HG02678 (cell line): ENCODE data around the gene EPHA5.
"Not testable (repeated sequence)": the region's sequence is repeated elsewhere in the genome, so short reads cannot be mapped to it uniquely, and the experiment has no call there.

ENCODE experiments used
- ATAC-seq: cut with Tn5 transposase; IDR thresholded peaks from one replicate; pipeline ENCODE4 v1.9.1; 2021; ENCODE audit warnings: mild to moderate bottlenecking, moderate library complexity; ENCODE audit not compliant: unreplicated experiment

EPHA5 gene

DNA sequence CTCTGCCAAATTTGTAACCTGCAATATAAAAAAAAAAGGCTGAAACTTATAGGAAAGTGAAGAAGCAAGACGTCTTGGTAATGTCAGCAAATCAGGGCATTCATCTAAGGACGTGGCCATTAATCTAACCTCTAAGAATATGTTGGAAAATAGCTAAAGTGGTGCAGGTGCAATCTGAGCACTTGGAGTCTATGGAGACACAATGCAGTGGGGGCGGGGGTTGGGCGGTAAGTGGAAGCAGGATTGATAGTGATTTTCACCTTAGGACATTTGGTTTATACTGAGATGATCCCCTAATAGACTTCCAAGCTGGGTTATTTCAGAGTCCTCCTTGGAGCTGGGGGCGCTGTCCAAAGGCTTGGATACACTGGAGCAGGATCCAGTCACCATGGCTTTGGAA is 283.4 kb downstream of the EPHA5 start:
- ATAC-seq: no peak

DNA sequence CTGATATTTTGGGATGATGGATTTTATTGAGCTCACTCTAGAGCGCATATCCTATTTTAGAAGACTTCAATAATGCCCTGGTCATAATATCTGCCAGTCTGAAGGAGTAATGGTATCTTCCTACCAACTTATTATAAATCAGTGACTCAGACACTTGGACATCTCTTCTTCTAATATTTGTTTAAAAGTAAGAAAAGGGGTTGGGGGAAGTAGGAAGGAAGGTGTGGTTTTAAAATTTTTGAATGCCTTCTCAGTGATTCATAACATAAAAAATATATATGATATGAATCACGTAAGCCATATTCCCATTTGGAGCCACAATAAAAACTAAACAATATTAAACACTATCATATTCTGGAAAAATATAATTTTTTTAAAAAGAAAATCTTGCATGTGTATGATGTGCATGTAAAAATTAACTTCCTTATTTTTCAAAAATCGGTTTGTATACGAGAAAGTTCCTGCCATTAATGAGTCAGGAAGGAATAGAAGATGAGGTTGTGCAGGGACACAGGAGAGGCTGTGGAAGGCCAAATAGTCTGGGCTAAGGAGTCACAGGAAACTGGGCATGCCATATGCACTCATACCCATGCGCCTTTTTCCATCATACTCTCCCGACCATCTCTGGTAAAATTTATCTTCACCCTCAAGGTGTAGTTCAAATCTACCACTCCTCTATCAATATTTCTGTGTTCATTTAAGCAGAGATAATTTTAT is 286.5 kb downstream of the EPHA5 start:
- no peak for ATAC-seq

DNA sequence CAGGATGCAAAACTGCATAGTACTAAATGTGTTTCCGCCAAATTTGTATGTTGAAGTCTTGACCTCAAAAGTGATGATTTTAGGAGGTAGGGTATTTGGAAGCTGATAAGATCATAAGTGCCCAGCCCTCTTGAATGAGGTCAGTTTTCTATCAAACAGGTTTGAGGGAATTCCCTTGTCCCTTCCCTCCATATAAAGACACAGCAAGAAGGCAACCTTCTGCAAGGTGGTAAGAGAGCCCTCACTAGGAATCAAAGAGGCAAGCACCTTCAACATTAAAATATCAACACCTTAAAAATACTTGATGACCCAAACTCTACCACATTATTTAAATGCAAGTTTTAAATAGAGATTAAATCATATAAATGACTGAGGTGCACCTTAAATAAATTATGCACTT is 288.6 kb downstream of the EPHA5 start:
- no peak for ATAC-seq

- ATAC-seq: no peak
These were observed 299.6 kb downstream of the EPHA5 start for GRCh38 chr4:65370709-65371108.

- no peak for ATAC-seq
These were observed 303.0 kb downstream of the EPHA5 start for GRCh38 chr4:65367306-65367705.

DNA sequence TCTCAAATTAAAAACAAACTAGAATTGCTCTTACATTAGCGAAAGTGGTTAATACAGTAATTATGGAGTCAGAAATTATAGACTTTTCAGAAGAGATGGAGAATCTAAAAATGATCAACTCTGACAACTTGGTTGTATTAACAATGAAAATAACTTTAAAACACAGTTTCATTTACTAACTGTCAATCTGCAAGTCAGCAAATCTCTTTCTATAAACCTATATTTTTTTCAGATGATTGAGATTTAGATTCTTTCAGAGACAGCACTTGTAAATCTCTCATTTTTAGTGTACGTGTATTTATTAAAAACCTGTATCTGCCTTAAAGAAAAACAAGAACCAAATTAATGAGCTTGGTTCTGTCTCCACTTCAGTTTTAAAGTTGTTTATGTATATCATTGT is 311.4 kb downstream of the EPHA5 start:
- ATAC-seq: no peak

- no peak for ATAC-seq
These were observed 317.2 kb downstream of the EPHA5 start for GRCh38 chr4:65353098-65353497.

DNA sequence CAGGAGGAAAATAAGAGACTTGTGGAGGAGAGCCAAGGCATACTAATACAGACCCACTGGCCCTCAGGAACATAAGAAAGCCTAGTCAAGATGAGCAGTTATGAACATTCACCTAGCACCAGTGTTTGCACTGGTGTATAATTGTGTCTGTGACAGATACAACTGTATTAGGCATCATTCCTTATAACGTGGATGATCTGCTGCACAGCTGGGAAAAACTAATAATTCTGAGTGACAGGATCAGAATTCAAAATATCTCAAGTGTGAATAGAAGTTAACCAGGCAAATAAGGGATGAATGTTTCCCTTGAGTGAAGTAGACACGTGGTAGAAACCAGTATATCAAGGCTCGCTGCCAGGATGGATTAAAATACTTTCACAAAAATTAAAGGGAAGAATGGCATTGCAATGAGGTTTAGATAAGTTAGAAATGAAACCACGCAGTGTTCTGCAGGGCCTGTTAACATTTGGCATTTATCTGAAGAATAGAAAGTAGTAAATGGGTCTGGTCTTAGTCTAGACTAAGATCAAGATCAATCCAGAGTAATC is 325.9 kb downstream of the EPHA5 start:
- ATAC-seq: no peak

- ATAC-seq: no peak
These were observed 326.9 kb downstream of the EPHA5 start for GRCh38 chr4:65343342-65343741.

DNA sequence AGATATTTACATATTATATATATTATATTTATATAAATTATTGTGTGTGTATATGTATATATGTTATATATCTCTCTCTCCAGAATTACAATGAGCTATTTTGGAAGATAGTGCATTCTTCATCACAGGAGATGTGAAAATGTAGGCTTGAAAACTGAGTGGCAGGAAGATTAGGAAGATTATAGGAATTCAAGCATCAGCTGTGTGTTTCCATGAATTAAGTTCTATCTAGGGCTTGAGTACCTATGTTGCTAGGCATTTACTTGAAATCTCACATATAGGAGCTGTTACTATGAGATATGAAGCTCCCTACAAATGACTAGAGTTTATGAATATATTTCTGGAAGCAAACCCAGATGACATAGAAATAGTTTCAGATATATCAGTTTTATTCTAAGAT is 328.7 kb downstream of the EPHA5 start:
- ATAC-seq: no peak

DNA sequence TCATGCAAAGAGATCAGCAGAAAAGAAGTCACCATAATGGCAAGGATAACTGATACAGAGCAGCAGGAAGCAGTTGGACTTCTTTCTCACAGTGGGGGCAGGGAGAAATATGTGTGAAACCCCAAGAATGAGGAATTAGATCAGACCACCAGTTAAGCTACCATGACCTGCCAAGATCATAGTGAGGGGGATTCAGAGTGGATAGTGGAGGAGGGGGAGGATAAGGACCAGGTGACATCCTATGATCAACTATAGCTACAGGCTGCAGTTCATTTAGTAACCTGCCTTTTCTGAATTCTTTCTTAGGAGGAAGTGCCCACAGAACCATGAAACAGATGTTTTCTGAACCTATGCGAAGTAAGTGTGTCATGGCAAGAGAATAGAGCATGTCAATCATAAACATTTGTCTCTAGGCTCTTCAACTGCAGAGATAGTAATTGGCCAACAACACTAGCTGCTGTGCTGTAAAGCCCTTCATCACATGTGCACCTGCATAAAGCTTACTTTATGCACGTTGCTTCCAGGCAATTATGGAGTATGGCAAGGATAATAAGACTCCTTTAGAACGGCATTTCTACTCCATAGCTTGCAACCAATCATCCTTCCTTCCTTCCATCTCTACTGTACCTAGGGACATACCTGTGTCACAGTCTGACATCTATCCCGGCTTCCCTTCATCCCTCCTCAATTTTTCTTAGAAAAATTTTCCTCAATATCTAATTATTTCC is 329.7 kb downstream of the EPHA5 start:
- no peak for ATAC-seq

DNA sequence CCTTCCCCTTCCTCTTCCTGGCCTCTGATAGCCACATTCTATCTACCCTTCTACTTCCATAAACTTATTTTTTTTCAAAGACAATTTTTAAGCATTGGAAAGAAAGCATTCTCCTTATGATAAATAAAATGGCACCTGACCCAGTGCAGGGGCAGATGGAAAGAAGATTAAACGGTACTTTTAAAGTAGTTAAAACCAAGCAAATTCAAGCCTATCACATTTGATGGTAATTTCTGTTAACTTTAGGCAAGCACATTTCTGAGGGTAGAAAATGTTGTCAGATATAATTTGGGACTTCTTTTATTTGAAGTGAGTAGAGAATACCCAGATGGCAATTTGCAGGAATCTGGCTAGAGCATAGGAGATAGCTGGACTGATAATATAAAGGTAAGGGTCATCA is 332.9 kb downstream of the EPHA5 start:
- ATAC-seq: no peak

DNA sequence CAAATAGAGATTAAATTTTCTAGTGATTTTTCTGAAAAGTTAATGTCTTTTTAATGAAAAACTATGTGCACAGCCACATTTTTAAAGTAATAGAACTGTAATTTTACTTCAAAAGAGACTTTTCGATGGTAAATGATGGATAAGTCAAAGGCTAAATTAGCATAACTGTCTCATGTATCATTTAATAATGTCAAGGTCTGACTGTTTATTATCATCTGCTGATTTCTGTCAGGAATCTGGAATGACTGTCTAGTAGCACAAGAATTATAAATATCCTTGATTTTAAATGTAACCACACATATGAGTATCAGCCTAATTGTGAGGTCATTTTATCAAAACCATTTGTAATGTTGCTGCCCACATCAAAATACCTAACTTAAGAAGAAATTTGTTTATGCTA is 333.8 kb downstream of the EPHA5 start:
- no peak for ATAC-seq

DNA sequence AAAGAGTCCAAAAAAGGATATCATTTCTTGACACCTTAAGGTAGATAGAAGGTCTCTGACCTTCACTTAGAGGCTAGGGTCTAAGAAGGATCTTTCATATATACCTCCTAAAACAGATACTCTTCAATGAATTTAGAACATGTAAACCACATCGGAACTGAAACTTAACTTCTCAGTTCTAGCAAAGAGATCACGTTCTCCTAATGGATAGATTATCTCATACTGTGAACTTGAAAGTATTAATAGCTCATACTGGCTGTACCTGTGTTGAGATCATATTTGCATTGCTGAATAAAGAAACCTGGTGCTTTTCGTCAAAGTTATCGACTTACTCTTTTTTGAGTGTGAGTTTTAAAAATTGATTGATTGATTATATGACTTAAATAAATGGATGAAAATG is 353.8 kb downstream of the EPHA5 start:
- ATAC-seq: no peak

GRCh38 chr4:65311120-65311519 is 359.2 kb downstream of the EPHA5 start:
- no peak for ATAC-seq

- ATAC-seq: no peak
These were observed 359.7 kb downstream of the EPHA5 start for GRCh38 chr4:65310586-65310985.

GRCh38 chr4:65308626-65309025 is 361.7 kb downstream of the EPHA5 start:
- not testable (repeated sequence) for ATAC-seq

GRCh38 chr4:65302145-65302544 is 368.1 kb downstream of the EPHA5 start:
- ATAC-seq: no peak

GRCh38 chr4:65296246-65296645 is 374.0 kb downstream of the EPHA5 start:
- no peak for ATAC-seq

- no peak for ATAC-seq
These were observed 383.2 kb downstream of the EPHA5 start for GRCh38 chr4:65287071-65287470.
